OCI-M1 (cell line): Measurements from ENCODE around the gene FBN2.
A peak's percentile ranks its signal among the peaks of the same experiment; 100 is the strongest.

Experiments used
- DNase-seq: peaks from one replicate; lab custom pipeline; 2025; lab: John Stamatoyannopoulos, UW

Gene FBN2

DNA sequence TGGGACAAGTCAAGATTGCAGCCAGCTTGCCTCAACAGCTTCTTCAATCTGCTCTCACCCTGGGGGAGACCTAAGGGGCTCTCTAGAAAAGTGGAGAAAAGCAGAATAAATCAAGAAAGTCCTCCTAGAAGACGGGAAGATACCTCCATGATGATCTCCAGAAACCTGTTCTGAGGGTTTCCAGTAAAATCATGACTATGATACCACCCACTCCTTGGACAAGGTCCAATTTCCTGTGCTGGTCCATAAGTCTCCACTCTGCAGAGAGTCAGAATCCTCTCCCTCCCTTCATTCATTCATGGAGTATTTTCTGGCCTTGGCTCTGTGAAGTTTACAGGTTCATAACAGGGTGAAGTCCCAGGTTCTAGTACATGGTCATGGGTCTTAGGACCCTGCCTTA lies 285.8 kb downstream of the FBN2 start:
- DNase-seq = no peak

DNA sequence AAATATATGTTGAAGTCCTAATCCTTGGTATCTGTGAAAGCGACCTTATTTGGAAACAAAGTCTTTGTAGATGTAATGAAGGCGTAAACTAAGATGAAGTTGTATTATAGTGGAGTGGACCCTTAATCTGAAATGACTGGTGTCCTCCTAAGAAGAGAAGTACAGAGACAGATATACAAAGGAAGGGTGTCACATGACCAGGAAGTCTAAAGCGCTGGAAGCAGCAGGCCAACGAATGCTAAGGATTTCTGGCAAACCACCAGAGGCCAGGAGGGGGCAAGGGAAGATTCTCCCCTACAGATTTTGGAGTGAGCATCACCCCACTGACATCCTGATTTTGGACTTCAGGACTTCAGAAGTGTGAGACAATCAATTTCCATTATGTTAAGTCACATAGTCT lies 292.1 kb downstream of the FBN2 start:
- DNase-seq = no peak

GRCh38 chr5:128243958-128244582 lies 294.0 kb downstream of the FBN2 start:
- no peak for DNase-seq

DNA sequence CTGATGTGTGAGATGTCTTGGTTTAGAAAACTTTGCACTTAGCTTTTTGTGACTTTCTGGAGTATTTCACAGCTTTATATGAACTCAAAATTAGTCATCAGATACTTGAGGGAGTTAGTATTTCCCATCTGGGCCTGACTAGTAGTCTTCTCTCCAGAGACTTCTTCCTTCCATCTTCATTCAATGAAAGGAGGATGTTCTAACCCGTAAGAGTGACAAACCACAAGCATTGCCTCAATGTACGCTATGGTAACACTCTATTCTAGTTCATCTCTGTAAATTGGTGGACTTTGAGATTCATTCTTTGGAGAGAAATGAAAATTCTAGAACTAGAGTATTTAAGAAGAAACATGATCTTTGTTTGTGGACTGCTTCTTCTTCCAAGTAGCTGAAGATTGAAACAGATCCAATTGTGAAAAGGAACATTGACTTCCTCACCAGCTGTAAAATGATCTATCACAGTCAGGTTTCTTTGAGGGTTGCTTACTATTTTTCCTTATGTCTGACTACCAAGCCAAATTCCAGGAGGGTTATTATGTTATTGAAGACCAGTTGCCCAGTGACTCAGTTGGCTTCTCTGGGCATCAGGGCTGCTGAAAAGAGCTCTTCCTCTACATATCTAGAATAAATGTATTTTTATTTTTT lies 296.9 kb downstream of the FBN2 start:
- DNase-seq = no peak

GRCh38 chr5:128237546-128237945 lies 300.5 kb downstream of the FBN2 start:
- no peak for DNase-seq

DNA sequence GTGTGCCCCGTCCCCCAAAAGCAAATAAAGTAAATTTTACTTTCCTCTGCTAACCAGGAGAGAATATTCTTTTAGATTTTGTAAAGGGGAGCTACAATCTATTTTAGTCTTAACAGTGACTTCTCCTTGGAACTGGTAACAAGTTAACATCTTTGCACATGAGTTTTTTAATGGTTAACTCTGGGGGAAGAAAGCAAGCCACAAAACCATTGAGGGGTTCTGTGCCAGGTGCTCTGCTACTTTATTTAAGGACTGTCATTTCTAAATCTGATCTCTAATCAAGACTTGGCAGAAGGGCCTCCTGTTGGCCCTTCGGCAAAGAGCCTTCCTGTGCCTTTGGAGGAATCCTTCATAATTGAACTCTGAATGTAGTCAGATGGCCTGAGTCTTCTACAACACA lies 301.0 kb downstream of the FBN2 start:
- no peak for DNase-seq

DNA sequence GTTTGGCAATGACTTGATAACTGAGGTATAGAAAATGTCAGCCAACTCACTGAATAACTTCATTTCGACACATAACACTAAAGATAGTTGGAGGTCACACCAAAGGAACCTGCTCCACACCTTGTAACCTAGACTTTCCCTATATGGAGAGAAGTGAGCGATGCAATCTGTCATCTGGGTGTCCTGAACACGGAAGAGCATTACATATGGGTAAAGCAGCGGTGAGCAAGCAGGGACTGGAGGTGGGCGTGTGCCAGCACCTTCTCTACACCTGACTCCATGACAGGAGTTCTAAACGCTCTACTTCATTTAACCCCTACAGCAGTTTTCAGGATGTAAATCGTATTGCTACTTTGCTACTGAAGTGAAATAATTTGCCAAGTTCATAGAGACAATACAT lies 301.7 kb downstream of the FBN2 start:
- DNase-seq = no peak

GRCh38 chr5:128234928-128235641 lies 303.0 kb downstream of the FBN2 start:
- no peak for DNase-seq

GRCh38 chr5:128228521-128228920 lies 309.5 kb downstream of the FBN2 start:
- no peak for DNase-seq

GRCh38 chr5:128228008-128228407 lies 310.0 kb downstream of the FBN2 start:
- no peak for DNase-seq

- no peak for DNase-seq
Observed at GRCh38 chr5:128225245-128226030, 312.6 kb downstream of the FBN2 start.

DNA sequence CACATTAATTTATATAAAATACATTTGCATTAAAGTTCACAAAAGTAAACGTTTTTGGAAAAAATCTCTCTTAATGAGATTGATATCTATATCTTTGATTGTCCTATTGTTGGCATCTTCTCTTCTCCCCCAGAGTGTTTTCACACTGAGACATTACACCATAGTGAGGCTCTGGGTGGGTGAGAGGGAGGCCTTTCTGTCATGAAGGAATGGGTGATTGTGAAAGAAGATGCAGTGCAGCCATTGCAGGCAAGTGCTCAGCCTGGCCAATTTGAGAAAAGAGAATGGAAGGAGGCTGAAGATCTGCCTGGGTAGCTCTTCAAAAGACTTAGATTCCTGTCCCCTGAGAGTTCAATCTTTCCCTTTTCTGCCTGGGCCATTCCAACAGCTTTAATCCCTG lies 313.7 kb downstream of the FBN2 start:
- no peak for DNase-seq

DNA sequence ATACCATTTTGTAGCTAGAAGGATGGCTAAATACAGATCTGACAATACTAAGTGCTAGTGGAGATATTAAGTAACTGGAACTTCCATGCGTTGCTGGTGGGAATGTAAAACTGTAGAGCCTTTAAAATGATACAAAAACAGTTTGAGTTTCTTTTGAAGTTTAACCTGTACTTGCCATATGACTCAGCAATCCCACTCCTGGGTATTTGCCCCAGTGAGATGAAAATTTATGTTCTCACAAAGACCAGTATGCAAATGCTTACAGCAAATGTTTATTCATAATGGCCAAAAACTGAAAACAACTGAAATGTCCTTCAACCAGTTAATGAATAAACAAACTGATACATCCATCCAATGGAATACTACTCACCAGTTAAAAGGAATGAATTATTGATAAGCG lies 317.2 kb downstream of the FBN2 start:
- DNase-seq = no peak

DNA sequence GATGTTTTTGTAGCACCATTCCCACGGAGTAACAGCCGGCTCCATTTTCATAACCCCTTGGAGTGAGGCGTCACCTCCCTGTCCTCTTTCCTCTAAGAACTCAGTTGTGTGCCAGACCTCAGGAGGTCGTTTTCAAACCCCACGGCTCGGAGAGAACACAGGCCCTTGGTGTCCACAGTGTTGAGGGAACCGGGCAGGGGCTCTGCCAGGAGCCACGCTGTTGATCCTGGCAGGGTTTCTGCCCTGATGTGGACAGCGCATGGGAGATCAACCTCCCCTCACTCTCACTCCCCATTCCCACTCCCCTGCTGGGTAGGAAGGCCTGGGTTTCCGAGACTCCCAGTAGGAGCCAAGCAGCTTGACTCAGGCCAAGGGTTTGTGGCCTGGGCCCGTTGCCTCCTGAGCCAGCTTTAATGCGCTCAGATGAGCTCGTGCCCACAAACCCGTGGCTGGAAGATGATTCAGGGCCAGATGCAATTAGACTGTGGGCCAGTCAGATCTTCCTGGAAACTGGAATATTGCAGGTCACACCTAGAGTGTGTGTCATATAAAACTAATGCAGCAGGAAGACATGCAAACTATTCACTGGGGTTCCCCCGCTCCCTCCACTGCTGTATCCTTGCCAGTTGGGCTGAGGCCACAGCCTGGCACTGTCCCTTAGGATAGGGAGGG lies 321.0 kb downstream of the FBN2 start:
- DNase-seq = no peak

GRCh38 chr5:128216285-128216684 lies 321.8 kb downstream of the FBN2 start:
- no peak for DNase-seq

- DNase-seq = no peak
Observed at GRCh38 chr5:128213833-128214232, 324.2 kb downstream of the FBN2 start.

DNA sequence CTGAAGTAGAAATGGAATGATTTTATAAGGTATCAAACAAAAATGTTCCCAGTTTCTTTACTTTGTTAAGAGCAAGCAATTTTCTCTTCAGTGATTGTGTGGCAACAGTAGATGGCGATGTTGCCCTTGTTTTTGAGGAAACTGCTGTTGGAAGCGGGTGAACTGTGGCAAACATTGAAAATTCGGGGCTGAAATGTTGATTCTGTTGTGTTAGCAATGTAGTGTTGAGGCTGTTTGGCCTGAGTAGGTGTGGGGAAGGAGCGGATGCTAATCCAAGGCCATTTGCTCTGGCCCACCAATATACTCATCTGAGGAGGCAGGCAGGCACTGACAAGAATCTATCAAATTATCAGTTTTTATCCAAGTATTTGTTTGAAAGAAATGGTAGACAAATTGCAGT lies 324.7 kb downstream of the FBN2 start:
- peak; percentile 39 for DNase-seq

DNA sequence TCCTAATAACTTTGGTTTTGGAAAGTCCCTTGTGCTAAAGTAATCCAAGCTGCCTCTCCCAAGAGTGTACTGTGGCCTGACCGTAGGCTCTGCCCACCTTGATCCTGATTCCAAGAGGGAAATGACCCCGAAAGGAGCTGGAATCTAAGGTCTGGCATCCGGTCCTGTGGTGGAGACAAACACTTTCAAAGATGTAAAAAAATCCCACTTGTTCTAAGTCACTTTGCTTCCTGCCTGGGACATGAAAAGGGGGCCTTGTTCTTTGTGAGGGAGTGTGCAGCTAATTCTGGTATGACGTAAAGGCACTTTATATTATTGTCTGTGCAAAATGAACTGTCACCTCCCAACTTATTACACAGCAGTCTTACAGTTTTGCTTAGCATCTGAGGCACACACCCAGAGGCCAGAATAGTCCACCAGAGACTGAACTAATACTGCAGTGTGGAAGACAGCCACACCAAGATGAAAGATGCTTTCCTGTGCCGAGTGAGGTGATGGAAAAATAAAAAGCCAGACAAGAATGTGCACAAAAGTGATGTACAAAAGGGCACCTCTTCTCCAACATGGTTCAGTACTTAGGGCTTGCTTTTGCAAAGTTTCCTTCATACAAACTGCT lies 325.7 kb downstream of the FBN2 start:
- DNase-seq = no peak

DNA sequence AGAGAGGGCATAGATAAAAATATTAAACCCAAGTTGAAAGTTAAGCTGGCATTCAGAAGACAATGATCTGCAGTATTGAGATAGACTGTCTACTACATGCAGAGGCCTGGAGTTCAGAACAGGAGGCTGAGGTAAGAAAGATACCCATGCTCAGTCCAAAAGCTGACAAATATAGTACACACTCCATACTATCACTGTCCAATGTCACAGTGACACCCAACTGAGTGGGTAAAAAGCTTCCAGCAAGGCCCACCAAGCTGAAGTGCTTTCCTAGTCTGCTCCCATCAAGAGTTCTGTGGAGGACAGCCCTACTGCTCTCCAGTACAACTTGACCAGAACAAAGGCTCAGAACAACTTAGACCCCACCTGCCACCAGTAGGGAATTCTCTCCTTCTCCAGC lies 329.6 kb downstream of the FBN2 start:
- DNase-seq = no peak
